GM19372 (cell line): ENCODE results near the gene IFNAR2.

Experiments used
- ATAC-seq: cut with Tn5 transposase; IDR thresholded peaks from one replicate; pipeline ENCODE4 v1.9.1; 2021; ENCODE audit warnings: mild to moderate bottlenecking, low read depth, moderate library complexity; ENCODE audit not compliant: unreplicated experiment

Gene IFNAR2

DNA sequence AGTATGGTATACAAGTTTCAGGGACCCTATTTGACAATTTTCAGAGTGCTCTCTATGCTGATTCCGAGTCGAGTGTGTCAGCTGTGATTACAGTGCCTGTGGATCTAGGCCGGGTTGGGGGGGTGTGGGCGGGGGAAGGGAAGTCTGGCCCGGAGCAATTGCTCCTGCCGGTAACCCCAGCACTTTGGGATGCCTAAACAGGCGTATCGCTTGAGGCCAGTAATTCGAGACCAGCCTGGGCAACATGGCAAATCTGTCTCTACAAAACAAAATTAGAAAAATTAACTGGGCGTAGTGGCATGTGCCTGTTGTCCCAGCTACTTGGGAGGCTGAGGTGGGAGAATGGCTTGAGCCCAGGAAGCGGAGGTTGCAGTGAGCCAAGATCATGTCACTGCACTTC is 34.8 kb downstream of the IFNAR2 start:
- no peak for ATAC-seq

DNA sequence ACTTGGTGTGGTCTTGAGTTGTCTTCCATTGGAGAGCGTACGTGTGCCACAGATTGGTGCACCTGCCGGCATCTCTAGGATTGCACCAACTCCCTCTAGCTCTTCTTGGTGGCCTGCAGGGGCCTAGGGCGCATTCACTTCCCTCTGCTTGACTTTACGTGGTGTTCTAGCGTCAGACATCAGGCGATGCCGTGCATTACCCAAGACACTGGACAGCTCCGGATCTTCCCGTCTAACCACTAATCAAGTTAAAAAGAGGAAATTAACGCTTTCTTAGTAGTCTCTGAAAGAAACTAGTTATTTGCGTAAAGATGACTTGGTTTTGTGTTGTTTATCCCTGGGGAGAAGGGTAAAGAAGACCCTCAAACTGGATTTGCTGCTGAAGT is 35.9 kb downstream of the IFNAR2 start:
- peak; percentile 36 for ATAC-seq

DNA sequence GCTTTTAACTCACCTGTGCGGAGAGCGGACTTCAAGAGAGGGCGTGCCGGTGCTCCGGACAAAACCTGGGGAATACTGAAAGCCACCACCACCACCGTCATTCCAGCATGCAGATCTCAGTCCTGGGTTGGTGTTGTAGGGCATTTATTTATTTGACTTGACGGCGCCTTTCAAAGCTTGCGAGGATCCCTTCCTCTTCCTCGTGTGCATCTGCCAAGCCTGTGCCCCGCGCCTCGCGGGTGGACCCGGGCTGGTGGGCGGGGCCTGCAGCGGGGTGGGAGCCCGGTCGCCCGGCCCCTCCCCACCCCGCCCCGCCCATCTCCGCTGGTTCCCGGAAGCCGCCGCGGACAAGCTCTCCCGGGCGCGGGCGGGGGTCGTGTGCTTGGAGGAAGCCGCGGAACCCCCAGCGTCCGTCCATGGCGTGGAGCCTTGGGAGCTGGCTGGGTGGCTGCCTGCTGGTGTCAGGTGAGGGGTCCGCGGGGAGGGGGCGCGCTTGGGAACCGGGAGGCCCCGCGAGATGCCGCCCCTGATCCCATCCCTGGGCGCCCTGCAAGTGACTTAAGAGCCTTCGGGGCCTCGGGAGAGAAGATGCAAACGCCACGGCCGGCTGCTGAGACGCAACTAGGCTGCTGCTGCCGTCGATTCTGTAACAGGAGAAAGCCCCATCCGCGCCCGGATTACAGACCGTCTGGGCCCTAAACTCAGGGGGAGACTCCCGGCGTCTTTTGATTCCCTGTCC is 36.5 kb downstream of the IFNAR2 start, which contains the start of gene IL10RB:
TSS of gene IL10RB (plus strand) at position 318 of the 739 bp plus-strand sequence. CDS start at position 417, 99 bp downstream.
- ATAC-seq, result peak; percentile 48

DNA sequence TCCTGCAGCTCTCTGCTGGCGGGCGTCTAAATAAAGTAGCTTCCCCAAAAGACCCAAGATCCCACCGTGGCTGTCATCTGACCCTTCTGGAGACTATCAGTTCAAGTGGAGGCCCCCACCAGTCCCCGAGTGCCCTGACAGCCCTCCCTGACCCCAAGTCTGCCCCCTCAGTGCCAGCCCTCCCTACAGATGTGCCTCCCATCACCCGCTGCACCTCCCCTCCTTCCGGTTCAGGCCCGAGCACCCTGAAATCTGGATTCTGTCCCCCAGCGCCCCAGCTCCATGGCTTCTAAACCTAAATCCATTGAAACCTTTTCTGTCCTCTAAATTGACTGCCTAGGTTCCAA is 37.0 kb downstream of the IFNAR2 start:
- ATAC-seq, result no peak

DNA sequence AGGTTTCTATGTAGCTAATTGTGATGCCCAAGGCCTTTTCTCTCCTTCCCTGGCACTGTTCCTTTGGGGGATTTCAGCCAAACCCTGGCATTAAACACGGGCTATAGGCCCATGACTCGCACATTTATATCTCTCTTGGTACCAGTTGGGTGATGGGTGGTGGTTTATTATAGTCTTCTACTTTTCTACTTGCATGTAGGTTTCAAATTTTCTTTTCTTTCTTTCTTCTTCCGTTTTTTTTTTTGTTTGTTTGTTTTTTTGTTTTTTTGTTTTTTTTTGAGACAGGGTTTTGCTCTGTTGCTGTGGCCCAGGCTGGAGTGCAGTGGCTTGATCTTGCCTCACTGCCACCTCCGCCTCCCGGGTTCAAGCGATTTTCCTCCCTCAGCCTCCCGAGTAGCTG is 37.5 kb downstream of the IFNAR2 start:
- ATAC-seq, result no peak

DNA sequence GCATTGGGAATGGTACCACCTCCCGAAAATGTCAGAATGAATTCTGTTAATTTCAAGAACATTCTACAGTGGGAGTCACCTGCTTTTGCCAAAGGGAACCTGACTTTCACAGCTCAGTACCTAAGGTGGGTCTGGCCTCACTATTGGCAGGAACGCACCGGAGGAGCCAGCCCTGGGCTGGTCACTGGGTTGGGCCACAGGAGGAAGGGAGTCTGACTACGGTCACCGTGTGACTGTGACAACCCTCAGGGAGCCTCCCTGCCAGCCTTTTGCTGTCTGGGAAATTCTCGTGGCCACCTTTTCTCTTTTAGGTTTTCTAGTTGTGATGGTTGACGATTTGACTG is 38.6 kb downstream of the IFNAR2 start:
- peak; percentile 1 for ATAC-seq

DNA sequence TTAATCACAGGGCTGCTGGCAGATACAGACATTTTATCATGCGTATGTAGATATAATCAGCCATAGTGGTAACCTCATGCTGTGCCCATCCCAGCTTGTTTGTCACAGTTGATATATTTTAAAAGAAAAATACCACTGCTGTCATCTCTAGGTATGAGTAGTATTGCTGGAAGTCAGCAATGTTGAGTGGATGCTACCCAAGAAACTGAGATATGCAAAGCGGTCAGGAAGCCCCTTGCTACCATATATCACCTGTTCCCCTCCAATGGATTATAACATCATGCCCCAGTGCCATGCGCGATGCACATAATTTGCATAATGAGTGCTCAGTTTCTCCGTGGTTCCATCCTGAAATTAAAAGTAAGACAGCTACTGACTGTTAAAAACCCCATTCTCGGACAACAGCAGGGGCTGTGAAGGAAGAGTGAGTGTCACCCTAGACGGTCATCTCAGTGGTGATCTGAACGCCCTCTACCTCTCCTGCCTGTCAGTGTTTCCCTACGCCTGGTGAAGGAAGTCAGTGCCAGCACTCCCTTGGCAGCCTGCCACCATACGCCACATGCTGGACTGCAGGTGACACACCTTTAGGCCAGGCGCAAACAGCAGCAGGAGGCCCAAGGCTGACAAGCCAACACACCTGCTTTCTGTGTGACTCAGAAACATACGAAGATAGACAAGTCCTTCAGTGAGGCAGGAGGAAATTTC is 39.2 kb downstream of the IFNAR2 start:
- peak; percentile 48 for ATAC-seq

DNA sequence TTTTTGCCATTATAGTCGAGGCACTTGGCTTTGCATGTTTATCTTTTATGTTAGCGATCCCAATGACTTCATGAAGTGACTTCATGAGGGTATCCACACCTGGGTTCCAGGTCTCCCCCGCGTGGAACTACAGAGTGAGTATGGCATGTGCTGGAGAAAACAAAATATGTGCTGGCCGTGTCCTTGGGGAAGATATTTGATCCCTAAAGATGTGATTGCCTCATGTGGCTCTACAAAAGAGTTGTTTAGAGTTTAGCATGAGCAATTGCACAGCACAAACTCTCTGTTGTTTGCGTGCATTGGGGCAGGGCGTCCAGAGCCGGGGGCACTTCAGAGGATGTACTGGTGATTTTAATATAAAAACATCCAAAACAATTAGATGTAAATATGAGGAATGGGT is 41.2 kb downstream of the IFNAR2 start:
- ATAC-seq, result no peak

DNA sequence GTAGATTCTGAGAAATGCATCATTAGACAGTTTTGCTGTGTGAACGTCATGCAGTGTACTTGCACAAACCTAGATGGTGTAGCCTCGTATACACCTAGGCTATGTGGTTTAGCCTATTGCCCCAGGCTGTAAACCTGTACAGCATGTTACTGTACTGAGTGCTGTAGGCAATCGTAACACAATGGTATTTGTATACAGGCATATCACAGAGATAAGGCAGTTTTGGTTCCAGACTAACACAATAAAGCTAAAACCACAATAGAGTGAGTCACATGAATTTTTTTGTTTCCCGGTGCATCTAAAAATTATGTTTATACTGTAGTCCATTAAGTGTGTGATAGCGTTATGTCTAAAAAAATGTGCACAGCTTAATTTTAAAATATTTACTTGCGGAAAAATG is 43.3 kb downstream of the IFNAR2 start:
- ATAC-seq, result no peak

DNA sequence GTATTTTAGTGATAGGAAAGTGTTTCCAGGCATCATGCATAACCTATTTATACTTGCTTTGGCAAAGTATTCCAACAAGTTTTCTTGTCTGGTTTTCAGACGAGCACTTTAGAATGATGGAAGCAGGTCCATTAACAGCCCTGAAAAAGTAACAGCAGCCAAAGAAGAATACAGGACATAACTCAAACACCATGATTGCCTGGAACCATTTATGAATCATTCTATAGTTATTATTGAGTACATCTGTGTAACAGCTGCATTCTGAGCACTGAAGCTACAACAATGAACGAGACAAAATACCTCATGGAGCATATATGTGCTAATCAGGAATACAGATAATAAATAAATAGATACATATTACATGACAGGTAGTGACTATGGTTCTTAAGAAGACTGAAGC is 49.0 kb downstream of the IFNAR2 start:
- no peak for ATAC-seq

DNA sequence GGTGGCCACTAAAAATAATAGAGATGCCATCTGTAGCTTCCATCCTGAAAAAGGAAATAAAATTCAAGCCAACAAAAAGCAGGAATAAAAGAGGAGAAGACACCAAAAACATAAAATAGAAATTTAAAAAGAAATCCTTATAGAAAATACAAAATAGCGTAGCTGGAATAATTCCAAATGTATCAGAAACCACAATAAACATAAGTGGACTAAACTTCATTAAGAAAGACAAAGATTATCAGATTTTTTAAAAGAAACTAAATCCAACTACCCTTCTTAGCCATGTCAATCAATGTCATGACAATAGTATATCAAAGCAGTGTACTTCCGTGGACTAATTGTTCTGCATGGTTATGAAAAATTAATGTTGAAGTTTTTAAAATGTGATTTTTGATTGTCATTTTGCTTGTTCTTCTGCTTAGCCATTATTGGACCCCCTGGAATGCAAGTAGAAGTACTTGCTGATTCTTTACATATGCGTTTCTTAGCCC is 49.6 kb downstream of the IFNAR2 start:
- ATAC-seq, result no peak
